Measurements from ENCODE around the gene OOSP4A.
"Not testable (repeated sequence)": the region's sequence is repeated elsewhere in the genome, so short reads cannot be mapped to it uniquely, and the experiment has no call there.

The OOSP4A gene

DNA sequence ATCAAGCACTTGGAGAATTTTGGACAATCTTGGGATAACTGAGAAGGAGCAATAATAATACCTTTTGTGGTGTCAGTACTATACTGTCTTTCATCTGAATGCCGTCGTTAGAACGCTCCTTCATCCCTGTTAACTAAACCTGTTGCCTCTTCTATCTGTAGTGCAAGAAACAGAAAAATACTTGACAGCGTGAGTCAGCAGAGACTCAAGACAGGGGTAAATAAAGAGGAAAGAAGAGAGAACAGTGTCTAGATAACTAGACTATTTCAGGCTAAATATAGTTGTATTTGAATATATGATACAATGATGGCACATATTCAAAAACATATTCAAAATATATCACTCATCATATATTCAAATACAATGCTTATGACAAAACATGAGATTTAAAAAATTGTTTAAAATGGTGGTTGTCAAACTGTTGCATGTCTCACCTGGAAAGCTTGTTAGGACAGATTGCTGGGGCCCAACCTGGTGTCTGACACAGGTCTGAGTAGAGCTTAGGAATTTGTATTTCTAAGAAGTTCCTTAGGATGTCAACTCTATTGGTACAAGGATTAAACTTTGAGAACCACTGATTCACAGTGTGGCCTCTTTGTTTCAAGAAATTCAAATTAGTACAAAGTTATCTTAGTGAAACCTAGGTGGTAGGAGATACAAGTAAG is 17.4 kb downstream of the OOSP4A start:
- no peak for DNase-seq (ENCODE audit: low read depth)

DNA sequence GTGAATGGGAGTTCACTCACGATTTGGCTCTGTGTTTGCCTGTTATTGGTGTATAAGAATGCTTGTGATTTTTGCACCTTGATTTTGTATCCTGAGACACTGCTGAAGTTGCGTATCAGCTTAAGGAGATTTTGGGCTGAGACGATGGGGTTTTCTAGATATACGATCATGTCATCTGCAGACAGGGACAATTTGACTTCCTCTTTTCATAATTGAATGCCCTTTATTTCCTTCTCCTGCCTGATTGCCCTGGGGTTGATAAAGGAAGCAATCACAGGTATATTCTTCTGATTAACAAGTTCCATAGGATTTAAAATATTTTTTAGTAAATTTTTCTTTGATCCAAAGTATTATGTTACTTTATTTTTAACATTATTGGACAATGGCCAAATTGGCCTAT is 18.2 kb downstream of the OOSP4A start:
- DNase-seq (ENCODE audit: low read depth), result not testable (repeated sequence)

GRCh38 chr11:59983212-59983611 is 19.4 kb downstream of the OOSP4A start:
- no peak for DNase-seq (ENCODE audit: low read depth)

GRCh38 chr11:59984368-59984767 is 20.5 kb downstream of the OOSP4A start:
- DNase-seq (ENCODE audit: low read depth), result no peak

DNA sequence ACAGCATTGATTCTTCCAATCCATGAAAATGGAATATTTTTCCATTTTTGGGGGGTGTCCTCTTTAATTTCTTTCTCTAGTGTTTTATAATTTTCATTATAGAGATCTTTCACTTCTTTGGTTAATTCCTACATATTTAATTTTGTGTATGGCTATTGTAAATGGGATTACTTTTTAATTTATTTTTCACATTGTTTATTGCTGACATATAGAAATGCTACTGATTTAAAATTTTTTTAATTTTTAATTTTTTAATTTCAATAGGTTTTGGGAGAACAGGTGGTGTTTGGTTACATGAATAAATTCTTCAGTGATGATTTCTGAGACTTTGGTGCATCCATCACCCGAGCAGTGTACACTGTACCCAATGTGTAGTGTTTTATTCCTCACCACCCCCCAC is 26.6 kb downstream of the OOSP4A start:
- DNase-seq (ENCODE audit: low read depth), result no peak

GRCh38 chr11:59992425-59992824 is 28.6 kb downstream of the OOSP4A start:
- DNase-seq (ENCODE audit: low read depth), result no peak

- peak; percentile 48 for DNase-seq (ENCODE audit: low read depth)
Observed at GRCh38 chr11:59997800-59998199, 34.0 kb downstream of the OOSP4A start.

DNA sequence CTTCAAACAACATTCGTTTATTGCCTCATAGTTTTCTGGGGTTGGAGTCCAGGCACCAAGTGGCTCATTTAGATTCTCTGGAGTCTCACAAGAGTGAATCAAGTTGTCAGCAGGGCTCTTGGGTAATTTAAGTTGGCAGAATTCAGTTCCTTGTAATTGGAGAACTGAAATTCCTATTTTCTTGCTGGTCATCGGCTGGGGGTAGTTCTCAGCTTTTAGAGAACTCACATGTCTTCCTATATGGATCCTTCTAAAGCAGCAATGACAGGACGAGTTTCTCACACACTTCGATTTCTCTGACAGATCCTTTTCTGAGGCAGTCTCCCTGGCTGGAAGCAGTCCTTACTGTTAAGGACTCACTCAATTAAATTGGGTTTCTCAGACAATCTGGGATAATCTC is 35.9 kb downstream of the OOSP4A start:
- no peak for DNase-seq (ENCODE audit: low read depth)

DNA sequence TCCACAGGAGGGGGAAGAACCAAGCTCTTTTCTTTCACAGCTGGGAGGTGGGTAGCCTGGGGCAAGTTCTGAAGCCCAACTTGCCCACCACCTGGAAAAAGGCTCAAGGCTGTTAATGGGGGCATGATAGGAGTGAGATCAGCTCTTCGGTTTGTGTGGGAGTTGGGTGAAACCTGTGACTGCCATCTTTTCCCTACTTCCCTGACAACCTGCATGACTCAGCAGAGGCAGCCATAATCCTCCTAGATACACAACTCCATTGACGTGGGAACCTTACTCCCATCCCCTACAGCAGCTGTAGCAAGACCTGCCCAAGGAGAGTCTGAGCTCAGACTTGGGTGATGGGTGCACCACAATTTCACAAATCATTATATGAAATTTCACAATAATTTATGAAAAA is 39.9 kb downstream of the OOSP4A start:
- DNase-seq (ENCODE audit: low read depth), result no peak

GRCh38 chr11:60005360-60005759 is 41.5 kb downstream of the OOSP4A start:
- peak; percentile 76 for DNase-seq (ENCODE audit: low read depth)

DNA sequence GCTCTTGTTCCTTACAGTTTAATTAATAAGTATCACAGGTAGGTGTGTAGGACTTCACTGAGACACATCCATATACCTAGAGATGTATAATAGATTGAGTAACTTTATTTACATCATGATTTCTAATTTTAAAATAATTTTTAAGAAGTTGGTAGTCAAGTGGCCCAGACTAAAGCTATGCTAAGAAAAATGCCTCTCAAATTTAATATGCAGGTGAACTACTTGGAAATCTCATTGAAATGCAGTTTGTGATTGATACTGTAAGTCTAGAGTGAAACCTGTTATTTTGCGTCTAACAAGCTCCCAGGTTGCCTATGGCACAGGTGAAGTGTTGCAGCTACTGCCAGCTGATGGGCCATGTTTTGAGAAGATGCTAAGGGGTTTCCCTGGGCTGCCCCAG is 53.0 kb downstream of the OOSP4A start, which contains the start of gene OOSP4B:
Gene OOSP4B (plus strand): TSS at position 301 of the 400 bp plus-strand sequence.
- no peak for DNase-seq (ENCODE audit: low read depth)

DNA sequence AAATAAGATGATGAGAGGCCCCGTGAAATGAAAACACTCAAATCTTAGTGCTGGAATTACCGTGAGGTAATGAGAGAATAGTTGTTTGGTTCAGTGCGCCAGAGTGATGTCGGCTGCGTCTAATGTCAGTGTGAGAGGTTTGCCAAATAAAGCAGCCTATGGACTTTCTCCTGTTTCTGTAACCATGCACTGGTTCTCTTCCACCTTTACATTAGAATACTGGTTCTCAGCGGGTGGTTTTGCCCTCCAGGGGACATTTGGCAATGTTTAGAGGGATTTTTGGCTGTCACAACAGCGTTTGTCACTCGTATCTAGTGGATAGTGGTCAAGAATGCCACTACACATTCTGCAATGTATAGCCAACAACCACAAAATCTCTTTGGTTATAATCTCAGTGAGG is 54.2 kb downstream of the OOSP4A start:
- no peak for DNase-seq (ENCODE audit: low read depth)

Measured in ELR (cell line).